AG04449 (cell line): Measurements from ENCODE around the gene SPINT3.

ENCODE experiments used
- CTCF ChIA-PET: fragments of 350-600 bp; formaldehyde crosslinking; extraction: SDS; loops from one replicate; lab custom pipeline; 2021; ENCODE audit warnings: antibody characterized with exemption; lab: Yijun Ruan, JAX
- POLR2A ChIA-PET: fragments of 400-600, 350-600 bp; formaldehyde crosslinking; extraction: SDS; loops from one replicate; lab custom pipeline; 2020; ENCODE audit warnings: antibody characterized with exemption, inconsistent platforms; lab: Yijun Ruan, JAX
- DNase-seq: peaks from one replicate; pipeline ENCODE4 v3.0.0-alpha.2; 2010; ENCODE audit warnings: low read depth, low spot score
- H3K4me3 ChIP-seq: 2 replicates; pipeline ENCODE4 v1.5.1; 2011; ENCODE audit warnings: low read depth, mild to moderate bottlenecking, control low read depth, low read length
- CTCF ChIP-seq: IDR thresholded peaks from one replicate; pipeline ENCODE4 v1.5.1; 2011; ENCODE audit warnings: mild to moderate bottlenecking, moderate library complexity, low read length, control low read depth, inconsistent platforms; ENCODE audit not compliant: insufficient read depth; ENCODE audit errors: missing control alignments

Gene SPINT3

GRCh38 chr20:45507011-45507820 lies 8.2 kb downstream of the SPINT3 start:
- TF ChIP-seq CTCF, result no peak
- CTCF ChIA-PET, result no interaction called here
- POLR2A ChIA-PET, result no interaction called here
- no peak overlapping the region for H3K4me3 ChIP-seq
- DNase-seq, result no peak

- no peak overlapping the region for H3K4me3 ChIP-seq
- no peak for DNase-seq
- no peak for TF ChIP-seq CTCF
- POLR2A ChIA-PET, result no interaction called here
- CTCF ChIA-PET, result no interaction called here
These were observed 9.0 kb downstream of the SPINT3 start for GRCh38 chr20:45506398-45506797.

GRCh38 chr20:45503403-45503802 lies 12.0 kb downstream of the SPINT3 start:
- no peak for DNase-seq
- CTCF ChIA-PET, result interaction anchor here (0.9 kb wide), 1 partner anchor 183 kb away, joined by 3 read pairs; no protein-coding TSS in a partner anchor
- POLR2A ChIA-PET, result no interaction called here
- H3K4me3 ChIP-seq, result no peak overlapping the region
- no peak for TF ChIP-seq CTCF

GRCh38 chr20:45502561-45502960 lies 12.9 kb downstream of the SPINT3 start:
- no peak for DNase-seq
- ChIA-PET CTCF (interaction anchor here (0.9 to 1.4 kb wide), 2 partner anchors 182 to 184 kb away, joined by 3 to 5 read pairs; no protein-coding TSS in a partner anchor), POLR2A (no interaction called here)
- no peak overlapping the region for H3K4me3 ChIP-seq
- no peak for TF ChIP-seq CTCF

GRCh38 chr20:45501600-45501999 lies 13.8 kb downstream of the SPINT3 start:
- TF ChIP-seq CTCF, result no peak
- no peak for DNase-seq
- ChIA-PET POLR2A (no interaction called here), CTCF (interaction anchor here (1.4 kb wide), 1 partner anchor 183 kb away, joined by 5 read pairs; no protein-coding TSS in a partner anchor)
- no peak overlapping the region for H3K4me3 ChIP-seq

GRCh38 chr20:45500022-45500421 lies 15.4 kb downstream of the SPINT3 start:
- TF ChIP-seq CTCF, result no peak
- DNase-seq, result no peak
- H3K4me3 ChIP-seq, result no peak overlapping the region
- CTCF ChIA-PET, result no interaction called here
- POLR2A ChIA-PET, result no interaction called here
